ENCODE results near the gene CKLF.

The CKLF gene

DNA sequence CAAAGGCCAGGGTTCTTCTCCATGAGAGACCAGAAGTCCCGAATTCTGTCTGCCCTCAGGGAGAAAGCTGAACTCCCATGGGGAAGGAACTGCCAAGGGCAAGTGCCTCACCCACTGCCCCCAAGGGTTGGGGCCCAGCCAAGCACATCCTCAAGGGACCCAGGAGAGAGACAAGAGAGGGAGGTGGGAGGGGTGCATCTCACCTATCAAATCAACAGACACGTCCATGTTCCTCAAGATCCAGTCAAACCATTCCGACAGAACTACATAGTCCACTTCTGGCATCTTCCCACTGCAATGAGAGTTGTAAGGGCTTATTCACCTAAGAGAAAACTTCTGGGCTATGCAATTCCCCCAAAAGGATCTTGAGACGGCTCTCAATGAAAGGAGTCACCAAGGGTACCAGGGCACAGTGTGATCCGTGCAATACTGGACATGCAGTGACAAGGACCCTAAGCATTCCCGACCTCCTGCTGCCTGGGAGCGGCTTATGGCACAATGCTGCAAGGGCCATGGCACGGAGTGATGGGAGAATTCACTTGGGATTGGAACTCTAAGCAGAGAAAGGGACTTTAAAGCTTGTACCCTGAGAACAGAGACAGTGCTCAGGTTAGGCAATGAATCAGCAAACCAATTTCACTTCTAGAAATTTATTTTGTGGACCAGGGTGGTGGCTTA, 34.7 kb upstream of the CKLF start:
- DNase-seq (ENCODE audit: low spot score): no peak

DNA sequence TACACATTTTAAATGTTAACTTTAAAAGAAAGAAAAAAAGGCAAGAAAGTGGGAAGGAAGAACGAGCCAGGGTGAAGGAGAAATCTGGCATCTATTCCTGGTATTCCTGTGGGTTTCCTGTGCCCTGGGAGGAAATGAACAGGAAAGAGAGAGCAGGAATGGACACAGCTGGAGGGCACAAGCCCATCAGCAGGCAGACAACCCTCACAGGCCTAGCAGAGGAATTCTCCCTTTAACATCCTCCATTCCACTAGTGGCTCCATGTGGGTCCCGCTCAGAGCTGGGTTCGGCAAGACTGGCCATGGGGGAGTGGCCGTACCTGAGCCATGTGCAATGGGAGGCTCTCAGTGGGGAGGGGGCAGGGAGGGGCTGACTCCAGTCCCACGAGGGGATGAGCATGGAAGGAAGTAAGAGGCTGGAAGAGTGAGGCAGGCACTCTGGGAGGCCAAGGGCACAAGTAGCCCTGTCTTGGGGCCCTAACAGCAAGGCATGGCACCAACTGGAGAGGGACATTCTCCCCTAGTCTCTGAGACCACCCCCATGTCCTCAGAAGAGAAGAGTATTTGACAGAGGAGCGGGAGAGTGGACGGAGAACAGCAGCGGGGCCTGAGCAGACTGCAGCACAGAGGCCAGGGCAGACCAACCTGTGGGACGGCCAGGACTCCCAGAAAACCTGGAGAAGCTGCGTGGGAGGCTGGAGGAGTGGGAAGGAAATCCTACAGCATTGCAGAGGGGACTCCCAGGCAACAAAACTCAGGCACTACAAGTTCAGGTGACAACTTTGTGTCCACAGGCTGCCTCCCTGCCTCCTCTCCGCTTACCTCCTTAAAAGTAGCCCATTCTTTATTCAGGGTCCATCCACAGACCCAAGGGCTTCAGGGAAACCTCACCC, 32.6 kb upstream of the CKLF start:
- DNase-seq (ENCODE audit: low spot score): no peak

DNA sequence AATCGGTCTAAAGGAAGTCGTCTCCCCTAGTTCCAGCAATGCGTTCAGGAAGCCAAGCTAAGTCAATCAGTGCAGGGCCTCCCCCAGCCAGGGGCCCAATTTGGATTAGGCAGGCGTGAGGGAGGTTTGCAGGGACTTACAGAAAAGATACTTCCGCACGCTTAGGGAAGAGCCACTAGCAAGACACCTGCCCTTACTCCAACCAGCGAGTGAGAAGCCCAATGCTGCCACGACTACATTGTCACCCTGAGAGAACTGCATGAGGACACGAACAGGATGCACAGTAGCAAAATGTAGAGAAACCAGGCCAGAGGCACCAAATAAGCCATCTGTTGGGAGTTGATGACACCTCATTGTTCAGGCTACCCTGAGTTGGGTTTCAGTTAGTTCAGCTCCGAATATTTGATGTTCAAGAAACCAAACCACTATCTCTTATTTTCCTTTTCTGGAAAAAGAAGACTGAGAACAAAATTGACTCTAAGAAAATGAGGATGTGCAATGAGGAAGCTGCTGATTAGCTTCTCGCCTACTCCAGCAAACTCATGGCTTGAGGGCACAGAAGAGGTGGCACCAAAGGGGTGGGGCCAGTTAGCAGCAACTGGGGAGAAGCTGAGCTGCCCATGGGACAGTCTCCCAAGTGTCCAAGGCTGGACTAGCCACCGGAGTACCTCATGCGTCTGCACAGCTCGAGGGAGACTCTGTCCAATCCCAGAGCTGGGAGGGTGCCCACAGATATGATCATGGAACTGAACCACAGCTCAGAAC, 31.8 kb upstream of the CKLF start:
- peak; percentile 12 for DNase-seq (ENCODE audit: low spot score)

DNA sequence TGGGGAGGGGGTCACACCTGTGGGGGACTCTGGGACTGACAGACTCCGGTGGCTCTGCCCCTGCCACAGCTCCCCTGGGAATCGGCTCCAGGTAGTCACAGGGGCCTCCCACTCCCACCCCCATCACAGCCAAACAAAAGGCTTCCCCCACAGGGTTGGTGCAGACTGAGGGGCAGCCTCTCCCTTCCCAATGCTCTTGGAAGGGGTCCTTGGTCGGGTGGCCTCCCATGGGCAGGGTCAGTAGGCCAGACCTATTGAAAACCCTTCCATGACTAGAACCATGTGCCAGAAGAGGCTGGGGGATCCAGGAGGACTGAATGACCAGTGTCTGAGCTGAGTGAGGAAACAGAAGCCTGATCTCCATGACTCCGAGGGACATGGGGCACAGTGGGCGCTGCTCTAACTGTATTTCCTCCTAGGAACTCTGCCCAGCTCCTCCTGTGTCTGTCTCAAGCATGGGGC, 31.1 kb upstream of the CKLF start:
- DNase-seq (ENCODE audit: low spot score): no peak

DNA sequence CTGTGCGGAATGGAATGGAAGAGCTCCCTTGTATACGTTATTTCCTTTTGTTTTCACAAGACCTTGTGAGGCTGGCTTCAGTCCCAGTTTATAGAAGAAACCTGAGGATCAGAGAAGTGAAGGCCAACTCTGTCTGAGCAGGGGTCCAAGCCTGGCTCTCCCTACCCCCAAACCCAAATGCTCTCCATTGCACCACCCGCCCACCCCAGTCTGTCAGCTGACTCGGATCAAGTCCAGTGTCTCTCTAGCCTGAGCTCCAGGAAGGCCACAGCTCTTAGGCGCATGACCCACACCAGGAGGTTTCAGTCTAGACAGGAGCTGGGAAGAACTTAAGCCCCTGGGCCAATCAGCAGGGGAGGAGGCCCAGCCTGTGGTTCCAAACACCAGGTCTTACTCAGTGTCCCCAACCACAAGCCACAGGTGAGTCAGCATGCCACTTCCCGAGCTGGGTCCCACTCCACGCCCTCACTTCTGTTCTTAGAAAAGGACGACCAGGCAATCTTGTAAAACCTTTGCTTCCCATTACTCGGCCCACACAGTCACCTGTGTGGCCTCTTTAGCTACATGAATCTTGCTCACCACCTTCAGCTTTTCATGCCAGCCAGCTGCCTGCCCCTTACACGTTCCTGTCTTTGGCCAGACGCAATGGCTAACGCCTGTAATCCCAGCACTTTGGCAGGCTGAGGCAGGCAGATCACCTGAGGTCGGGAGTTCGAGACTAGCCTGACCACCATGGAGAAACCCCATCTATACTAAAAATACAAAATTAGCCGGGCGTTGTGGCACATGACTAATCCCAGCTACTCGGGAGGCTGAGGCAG, 30.2 kb upstream of the CKLF start:
- no peak for DNase-seq (ENCODE audit: low spot score)

DNA sequence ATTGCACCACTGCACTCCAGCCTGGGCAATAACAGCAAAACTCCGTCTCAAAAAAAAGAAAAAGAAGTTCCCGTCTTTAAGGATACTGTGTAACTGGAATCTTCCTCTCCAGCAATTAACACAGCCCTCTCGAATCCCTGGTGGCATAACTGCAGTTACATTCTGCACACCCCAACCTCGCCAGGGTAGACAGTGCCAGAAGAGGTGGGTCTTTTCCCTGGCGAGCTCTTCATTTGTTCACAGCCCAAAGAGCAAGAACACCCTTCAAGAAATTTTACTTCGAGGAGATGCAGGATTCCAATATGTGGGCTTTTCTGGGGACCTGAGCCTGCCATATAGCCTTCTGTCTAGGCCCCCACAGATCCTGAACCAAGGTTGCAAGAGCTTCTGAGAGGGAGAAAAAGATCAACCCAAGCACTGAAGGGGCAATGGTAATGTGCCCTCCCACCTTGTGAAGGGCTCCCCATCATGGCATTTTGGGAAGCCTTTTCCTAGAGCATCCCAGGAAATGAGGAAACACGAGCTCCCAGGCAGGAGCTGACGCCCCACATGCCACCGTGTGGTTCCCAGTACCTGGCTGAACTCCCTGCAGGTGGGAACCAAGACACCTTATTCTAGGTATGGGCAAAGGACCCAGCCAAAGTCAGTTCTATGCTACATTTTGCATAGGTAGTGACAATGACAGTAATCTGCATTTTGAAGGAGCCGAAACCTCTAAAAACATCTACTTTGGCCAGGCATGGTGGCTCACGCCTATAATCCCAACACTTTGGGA, 29.4 kb upstream of the CKLF start:
- no peak for DNase-seq (ENCODE audit: low spot score)

DNA sequence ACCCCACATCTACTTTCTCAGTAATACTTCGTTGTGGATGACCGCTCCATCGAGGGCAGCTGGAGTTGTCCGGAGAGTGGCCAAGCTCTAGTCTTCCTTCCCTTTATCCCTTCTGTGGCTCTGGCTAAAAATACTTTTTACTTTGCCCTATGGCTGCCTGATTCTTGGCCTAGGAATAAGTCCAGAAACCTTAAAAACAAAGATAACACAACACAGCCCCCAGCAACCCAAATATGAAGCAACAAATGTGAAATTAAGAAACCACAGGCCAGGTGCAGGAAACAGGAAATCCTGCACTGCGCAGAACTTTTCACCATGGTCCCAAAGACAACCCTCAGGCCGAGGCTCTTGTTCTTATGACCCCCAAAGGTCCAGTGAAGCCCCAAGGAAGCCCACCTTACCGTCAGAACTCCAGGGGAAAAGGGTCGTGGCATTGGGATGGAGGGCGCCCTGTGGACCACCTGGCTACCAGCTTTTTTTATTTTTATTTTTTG, 28.5 kb upstream of the CKLF start:
- DNase-seq (ENCODE audit: low spot score): peak; percentile 77

DNA sequence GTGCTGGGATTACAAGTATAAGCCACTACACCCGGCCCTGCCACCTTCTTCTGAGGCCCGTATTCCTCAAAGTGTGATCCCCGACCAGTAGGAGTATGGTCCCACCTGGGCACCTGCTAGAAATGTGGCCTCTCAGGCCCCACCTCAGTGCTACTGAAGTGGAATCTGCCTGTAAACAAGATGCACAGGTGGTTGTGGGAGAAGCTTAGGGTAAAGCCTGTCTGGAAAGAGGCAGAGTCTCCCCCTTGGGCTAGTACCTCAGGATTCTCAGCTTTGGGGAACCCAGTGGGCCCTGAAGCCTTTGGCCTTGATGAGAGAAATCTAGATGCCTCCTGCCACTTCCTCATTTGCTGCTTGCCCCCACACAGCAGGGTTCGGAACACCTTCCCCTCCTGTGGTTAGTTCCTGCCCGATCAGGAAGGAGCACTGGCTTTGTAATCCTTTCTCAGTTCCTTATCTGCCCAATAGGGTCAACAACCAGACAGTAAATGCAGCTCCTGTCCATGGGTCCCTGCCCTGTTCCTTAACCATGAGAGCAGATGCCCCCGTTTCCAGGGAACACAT, 27.7 kb upstream of the CKLF start:
- DNase-seq (ENCODE audit: low spot score): peak; percentile 79

DNA sequence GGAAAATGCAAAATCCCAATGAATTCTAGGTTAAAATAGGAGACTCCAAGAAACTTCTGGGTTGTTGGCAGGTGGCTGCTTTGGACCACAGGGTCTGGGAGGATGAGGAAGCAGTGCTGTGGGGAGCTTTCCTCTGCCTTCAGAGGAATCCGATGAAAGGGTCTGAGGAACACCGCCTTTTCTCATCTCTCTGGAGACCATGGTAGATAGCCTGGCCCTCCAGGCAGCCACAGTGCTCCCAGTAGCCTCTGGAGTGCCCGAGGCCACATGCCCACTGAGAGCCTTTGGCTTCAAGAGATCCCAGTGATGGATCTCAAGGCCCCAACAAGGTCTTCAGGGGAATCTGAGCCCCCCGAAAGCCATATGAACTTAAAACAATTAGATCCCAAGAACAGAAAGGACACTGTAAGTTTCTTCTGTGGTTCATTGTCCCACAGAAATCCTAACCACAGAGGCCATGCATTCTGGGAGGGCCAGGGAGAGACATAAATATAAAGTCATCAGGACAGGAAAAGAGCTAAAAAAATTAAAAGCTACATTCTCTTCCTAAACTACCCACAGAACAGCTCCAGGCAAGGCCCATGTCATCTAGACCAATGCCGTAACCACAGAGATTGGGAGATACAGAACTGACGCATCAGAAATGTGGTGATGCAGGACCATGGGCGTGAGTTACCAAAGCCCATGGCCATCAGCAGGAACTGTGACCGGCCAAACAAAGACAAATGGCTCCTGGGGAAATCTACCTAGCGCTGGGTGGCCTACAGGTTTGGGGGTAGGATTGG, 26.8 kb upstream of the CKLF start:
- DNase-seq (ENCODE audit: low spot score): no peak

DNA sequence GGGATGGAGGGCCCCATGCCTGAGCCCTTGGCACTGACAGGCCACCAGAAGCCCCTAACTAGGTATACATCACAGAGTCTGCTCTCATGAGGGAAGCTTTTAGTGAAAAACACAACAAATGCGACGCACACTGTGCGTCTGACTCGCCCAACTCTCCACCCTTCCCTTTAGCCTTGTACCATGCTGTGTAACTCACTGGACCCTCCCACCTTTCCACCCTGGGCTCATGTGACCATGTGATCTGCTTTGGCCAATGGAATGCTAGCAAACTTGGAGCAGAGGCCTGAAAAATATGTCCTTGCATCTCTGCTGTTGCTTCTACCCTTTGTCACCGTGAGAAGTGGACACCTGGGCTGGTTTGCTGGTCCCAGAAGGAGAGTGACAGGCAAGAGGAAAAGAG, 24.1 kb upstream of the CKLF start:
- no peak for DNase-seq (ENCODE audit: low spot score)

DNA sequence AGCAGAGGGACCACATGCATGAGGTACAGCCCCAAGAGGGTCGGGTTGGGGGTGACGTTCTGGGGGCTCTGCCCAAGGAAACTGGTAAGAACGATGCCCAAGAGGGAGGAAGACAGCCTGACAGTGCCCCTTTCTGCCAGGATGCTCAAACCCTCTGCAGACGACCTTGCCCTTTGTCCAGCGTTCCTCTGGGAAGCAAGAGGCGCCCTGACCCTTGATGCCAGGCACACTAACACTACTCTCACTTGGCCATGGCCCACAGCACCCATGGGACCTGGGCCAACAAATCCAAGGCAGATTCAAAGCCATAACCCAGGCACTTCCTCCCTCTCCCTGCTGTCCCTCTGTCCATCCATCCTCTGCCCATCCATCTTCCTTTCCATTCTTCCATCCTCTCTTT, 22.9 kb upstream of the CKLF start:
- no peak for DNase-seq (ENCODE audit: low spot score)

DNA sequence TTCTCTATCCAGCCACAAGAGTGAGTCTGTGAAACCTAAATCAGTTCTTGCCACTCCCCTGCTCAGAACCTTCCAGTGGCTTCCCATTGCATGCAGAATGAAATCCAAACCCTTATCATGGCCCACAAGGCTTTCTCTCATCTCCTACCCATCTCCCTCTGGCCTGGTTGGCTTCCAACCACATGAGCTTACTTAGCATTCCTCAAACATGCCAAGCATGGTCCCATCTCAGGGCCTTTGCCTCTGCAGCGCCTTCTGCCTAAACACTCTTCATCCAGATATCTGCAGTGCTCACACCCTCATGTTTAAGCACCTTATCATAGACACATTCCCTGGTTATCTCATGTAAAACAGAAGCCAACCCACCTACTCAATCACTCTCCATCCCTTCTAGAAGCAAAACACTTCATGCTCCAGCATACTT, 18.0 kb upstream of the CKLF start:
- DNase-seq (ENCODE audit: low spot score): no peak

DNA sequence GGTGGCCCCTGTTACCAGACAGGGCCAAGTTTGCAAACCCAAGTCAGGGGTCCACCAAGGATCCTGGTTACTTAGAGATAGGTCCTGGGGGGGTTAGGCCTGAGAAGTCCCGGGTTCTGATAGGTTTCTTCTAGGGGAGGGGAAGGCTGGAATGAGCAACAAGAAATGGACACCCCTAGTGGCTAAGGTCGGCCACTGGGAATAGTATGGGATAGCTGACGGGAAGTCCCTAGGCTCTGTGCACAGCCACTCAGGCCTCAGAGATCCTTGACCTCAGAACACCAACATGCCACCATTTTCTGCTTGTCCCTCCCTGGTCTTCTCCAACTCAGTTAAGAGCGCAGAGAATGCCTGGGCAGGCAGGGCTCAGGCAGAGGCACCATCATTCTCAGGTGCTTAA, 15.9 kb upstream of the CKLF start:
- DNase-seq (ENCODE audit: low spot score): no peak

DNA sequence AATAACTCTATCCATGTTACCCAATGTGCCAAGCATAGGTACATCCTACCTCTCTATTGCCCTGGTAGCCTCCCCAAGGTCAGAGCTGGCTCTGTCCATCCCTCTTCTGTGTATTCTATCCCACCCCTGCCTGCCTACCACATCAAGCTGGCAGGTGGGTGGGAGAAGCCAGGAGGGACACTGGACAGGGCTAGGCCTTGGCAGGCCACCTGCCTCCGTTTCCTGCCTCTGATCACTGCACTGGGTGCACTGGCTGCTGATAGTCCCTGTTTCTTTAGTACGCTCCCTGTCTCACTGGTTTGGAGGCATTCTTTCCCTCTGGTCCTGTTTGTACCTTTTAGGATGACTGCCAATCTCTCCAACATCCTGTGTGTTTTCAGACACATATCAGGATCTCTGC, 15.1 kb upstream of the CKLF start:
- DNase-seq (ENCODE audit: low spot score): no peak

DNA sequence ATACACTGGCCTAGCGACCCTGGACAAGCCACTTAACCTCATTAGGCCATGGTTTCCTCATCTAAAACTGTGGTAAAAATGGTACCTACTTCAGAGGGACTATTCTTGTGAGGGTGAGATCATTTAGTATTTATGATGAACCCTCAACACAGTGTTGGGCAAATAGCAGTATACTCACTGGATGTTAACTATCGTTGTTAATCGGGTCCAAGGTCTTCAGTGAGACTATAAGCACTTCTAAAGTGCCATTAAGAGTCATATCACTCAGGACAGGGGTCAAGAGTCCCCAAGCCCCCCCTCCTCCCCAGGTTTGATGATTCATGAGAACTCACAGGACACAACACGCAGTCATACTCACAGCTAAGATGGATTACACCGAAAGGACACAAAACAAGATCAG, 13.5 kb upstream of the CKLF start:
- DNase-seq (ENCODE audit: low spot score): no peak

DNA sequence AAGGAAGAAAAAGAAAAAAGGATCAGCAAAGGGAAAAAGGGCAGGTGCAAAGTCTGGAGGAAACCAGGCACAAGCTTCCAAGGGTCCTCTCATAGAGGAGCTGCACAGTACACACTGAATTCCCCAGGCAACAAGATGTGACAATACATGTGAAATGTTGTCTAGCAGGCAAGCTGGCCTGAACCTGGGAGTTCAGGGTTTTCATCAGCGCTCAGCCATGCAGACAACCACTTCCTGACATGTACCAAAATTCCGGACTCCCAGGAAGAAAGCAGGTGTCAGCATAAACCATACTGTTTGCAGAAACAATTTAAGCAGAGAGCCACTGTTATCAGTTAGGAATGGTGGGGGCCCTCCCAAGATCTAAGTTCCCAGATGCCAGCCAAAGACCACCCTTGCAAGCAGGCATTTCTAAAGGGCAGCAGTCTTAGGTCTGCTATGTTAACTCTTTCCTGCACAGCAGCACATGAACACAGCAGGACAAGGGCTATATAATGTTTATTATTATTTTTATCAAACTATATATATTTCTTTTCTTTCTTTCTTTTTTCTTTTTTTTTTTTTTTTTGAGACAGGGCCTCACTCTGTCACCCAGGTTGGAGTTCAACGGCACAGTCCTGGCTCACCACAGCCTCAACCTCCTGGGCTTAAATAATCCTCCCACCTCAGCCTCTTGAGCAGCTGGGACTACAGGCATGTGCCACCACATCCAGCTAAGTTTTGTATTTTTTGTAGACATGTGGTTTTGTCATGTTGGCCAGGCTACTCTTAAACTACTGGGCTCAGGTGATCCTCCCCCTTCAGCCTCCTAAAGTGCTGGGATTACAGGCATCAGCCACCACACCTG, 12.5 kb upstream of the CKLF start:
- peak; percentile 37 for DNase-seq (ENCODE audit: low spot score)

DNA sequence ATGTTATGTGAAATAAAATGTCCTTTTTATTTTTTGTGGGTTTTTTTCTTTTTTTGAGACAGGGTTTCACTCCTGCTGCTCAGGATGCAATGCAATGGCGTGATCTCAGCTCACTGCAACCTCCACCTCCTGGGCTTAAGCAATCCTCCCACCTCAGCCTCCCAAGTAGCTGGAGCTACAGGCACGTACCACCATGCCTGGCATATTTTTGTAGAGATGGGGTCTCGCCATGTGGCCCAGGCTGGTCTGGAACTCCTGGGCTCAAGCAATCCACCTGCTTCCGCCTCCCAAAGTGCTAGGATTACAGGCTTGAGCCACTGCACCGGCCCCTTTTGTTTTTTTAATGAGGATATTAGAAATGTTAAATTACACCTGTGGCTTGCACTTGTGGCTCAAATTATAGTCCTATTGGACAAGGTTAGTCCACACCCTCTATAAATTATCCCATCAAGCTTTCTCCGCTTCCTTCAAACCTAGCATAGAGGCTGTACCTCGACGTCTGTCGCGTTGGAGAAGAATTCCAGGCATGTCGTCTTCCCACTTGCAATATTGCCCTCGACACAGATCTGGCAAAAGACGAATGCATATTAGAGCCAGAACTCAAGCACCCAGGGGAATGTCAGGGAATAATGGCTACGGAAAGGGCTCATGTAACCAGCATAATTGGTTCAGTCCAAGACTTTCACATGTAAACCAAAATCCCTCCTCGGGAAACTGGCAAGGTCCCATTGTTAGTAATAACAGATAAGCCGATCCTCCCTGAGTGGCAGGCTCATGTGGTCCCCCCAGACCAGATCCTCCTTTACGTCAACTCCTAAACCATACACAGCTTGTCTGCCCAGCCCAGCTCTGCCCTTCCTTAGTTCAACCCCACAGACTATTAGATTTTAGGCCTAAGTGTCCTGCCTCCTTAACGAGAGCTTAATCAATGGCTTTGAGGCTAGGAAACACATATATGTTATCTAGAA, 10.7 kb upstream of the CKLF start:
- no peak for DNase-seq (ENCODE audit: low spot score)

DNA sequence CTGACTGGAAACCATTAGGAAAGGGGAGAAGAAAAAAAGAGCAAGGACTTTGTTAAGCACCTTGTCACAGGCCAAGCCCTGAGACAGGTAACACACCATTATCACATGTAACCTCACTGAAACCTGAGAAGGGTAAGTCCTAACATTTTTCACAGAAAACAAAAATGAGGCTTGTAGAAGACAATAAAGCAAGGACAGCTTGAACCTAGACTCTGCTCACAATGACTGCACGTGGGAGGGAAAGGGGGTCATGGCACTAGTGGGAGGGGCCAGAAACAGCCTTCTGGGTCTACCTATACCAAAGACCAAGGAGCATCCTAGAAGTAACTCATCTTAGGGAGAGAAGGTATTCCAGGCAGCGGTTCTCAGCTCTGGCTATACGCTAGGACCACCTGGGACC, 10.0 kb upstream of the CKLF start:
- DNase-seq (ENCODE audit: low spot score): no peak

All from NAMALWA (cell line).